ENCODE data around the gene SLC38A8. TPM values are rescaled to one million over a fixed set of nuclear protein-coding genes. Genes with fewer than 3 reads are reported as not detected.

Gene SLC38A8
- total RNA-seq, 4 donors from 2014 or later: not detected

- Histone ChIP-seq H3K36me3 (peaks cover 50 to 71% of the 10 kb centered on the region in 2 donors), H3K27me3 (no peaks in the 10 kb centered on the region), H3K4me1 (peaks cover 4 to 8% of the 10 kb centered on the region in 2 donors), H3K27ac (no peak overlapping the region), H3K4me3 (replicated peaks in 1 of 3) (no peak overlapping the region), H3K9me3 (no peaks in the 10 kb centered on the region)
- TF ChIP-seq CTCF (IDR thresholded peaks at IDR 0.05) (no peak), POLR2A (IDR thresholded peaks at IDR 0.05) (no peak)
- 97% methylated on average over 14 to 15 of the region's 16 CpGs for WGBS, 2 donors
- DNase-seq: no peak
- intact Hi-C loops (cut with DNase I): no loop called here
These were observed 11.7 kb upstream of the SLC38A8 start for GRCh38 chr16:84054271-84054670.

DNA sequence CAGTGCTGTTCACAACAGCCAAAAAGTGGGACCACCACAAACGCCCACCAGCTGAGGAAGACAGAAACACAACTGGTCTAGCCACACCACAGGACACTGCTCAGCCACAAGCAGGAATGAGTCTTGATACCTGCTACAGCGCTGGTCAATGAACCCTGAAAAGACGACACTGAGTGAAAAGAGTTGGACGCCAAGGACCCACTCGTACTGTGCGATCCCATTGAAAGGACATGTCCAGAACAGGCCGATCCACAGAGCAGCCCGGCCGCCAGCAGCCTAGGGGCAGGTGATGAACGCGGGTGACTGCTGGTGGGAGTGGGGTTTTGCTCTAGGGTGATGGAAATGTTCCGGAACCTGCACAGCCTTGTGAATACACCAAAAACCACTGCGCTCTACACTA lies 10.6 kb upstream of the SLC38A8 start:
- no peak for TF ChIP-seq POLR2A (IDR thresholded peaks at IDR 0.05)
- no peak for TF ChIP-seq CTCF (IDR thresholded peaks at IDR 0.05)
- 94 to 96% methylated on average over 13 of the region's 13 CpGs for WGBS, 2 donors
- no peak for DNase-seq

GRCh38 chr16:84052071-84052622 lies 9.6 kb upstream of the SLC38A8 start:
- intact Hi-C loops (cut with DNase I): no loop called here
- no peak overlapping the region for H3K27ac ChIP-seq
- no peak for DNase-seq
- no peaks in the 10 kb centered on the region for H3K9me3 ChIP-seq
- TF ChIP-seq CTCF (IDR thresholded peaks at IDR 0.05) (no peak), POLR2A (IDR thresholded peaks at IDR 0.05) (no peak)
- H3K4me1 ChIP-seq: peaks cover 4 to 8% of the 10 kb centered on the region in 2 donors
- no peaks in the 10 kb centered on the region for H3K27me3 ChIP-seq
- no peak overlapping the region for H3K4me3 ChIP-seq (replicated peaks in 1 of 3)
- WGBS, 2 donors: 95 to 97% methylated on average over 18 to 27 of the region's 27 CpGs
- peaks cover 29 to 51% of the 10 kb centered on the region in 2 donors for H3K36me3 ChIP-seq

More for the DNA sequence above, 10.6 kb upstream of the SLC38A8 start:
- Histone ChIP-seq H3K4me3 (replicated peaks in 1 of 3) (no peak overlapping the region), H3K9me3 (no peaks in the 10 kb centered on the region), H3K27me3 (no peaks in the 10 kb centered on the region), H3K27ac (no peak overlapping the region), H3K4me1 (peaks cover 4 to 8% of the 10 kb centered on the region in 2 donors), H3K36me3 (peaks cover 40 to 62% of the 10 kb centered on the region in 2 donors)
- intact Hi-C loops (cut with DNase I): no loop called here

DNA sequence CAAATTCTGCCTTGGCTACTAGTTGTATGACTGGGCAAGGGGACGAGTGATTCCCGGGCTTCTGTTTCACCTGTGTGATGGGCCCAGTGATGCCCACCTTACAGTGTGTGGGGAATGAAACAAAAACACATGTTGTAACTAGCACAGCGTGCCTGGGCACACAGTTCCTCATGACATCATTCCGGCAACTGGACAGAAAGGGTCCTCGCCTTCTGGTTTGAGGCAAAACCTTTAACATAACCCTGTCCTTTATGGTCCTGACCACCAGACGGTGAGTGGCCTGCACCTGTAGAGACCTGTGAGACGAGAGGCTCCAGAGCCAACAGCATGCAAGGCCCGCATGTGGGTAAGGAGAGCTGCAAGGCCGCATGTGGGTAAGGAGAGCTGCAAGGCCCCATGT lies 7.7 kb upstream of the SLC38A8 start:
- intact Hi-C loops (cut with DNase I): no loop called here
- Histone ChIP-seq H3K27me3 (no peaks in the 10 kb centered on the region), H3K4me1 (peaks cover 3 to 6% of the 10 kb centered on the region in 2 donors), H3K27ac (no peak overlapping the region), H3K4me3 (replicated peaks in 1 of 3) (no peak overlapping the region), H3K36me3 (peaks cover 22 to 34% of the 10 kb centered on the region in 2 donors), H3K9me3 (no peaks in the 10 kb centered on the region)
- TF ChIP-seq CTCF (IDR thresholded peaks at IDR 0.05) (no peak), POLR2A (IDR thresholded peaks at IDR 0.05) (no peak)
- DNase-seq: no peak
- 88 to 96% methylated on average over 9 of the region's 9 CpGs for WGBS, 2 donors

- WGBS, 2 donors: 87 to 90% methylated on average over 13 of the region's 13 CpGs
- Histone ChIP-seq H3K4me3 (replicated peaks in 1 of 3) (no peak overlapping the region), H3K27ac (no peak overlapping the region), H3K27me3 (no peaks in the 10 kb centered on the region), H3K9me3 (no peaks in the 10 kb centered on the region), H3K36me3 (peaks cover 17 to 26% of the 10 kb centered on the region in 2 donors), H3K4me1 (no peaks in the 10 kb centered on the region)
- no peak for TF ChIP-seq CTCF (IDR thresholded peaks at IDR 0.05)
- no peak for TF ChIP-seq POLR2A (IDR thresholded peaks at IDR 0.05)
- intact Hi-C loops (cut with DNase I): no loop called here
- no peak for DNase-seq
These were observed 6.9 kb upstream of the SLC38A8 start for GRCh38 chr16:84049403-84050060.

Data from thyroid gland (tissue), 4 donors.